Omental fat pad (tissue), 4 donors: ENCODE data around the gene CLDND1. TPM values are rescaled to one million over a fixed set of nuclear protein-coding genes. Genes with fewer than 3 reads are reported as not detected.

ENCODE experiments used
- ATAC-seq: fragments of 150-250 bp; one replicate; pipeline ENCODE4 v1.9.1; 2016; ENCODE audit warnings: mild to moderate bottlenecking, moderate library complexity; ENCODE audit not compliant: low FRiP score
- DNase-seq: peaks from one replicate; pipeline ENCODE4 v3.0.0-alpha.2; 2019; ENCODE audit warnings: low spot score
- total RNA-seq, 4 donors: library from RNA; depleted of rRNA; stranded (reverse); fragments of >200 nt; gene quantifications; one replicate each; pipeline ENCODE4 v1.1.0, GENCODE V29; 2016
- TF ChIP-seq, protein P1 (sequence below), 3 donors: fragments of 450-650 bp; IDR thresholded peaks; one replicate each; pipeline ENCODE4 v1.5.1; 2016 to 2017; ENCODE audit warnings: antibody characterized with exemption in 3 of 3, mild to moderate bottlenecking in 3 of 3, moderate library complexity in 2 of 3

The CLDND1 gene
- total RNA-seq = 100 to 1,000 TPM; 116 to 155 (median 139) TPM

DNA sequence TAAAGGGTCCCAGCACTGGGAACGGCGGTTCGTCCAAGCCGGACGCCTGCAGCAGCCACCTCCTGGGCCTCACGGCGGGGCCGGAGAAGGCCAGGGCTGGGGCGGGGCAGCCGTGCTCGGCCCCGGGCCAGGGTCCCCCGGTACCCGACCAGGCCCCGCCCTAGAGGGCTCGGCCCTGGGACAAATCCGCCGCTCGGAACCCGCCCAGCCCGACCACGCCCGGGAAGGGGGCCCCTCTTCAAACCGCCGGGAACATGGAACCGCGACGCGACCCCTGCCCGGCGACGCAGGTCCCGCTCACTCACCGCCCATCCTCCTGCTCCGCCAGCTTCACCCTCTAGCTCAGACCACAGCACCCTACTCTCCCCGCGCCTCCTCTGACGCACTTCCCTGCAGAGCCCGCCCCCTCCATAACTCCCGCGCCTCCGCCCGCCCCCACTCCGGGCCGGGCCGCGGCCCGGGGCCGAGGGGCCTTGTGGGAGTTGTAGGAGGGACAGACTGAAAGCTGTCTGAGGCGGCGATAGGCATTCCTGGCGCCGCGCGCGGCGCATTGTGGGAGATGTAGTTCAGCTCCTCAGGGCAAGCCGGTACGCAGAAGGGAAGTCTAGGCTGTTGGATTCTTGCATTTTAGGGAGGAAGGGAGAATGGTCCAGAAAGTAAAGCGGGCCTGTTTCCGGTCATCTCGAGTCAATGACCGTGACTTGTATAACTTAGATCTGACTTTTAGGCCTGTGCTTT lies at the start of gene CLDND1:
TSS of gene CLDND1 (minus strand) at position 359 of the 738 bp plus-strand sequence. CDS start 1,478 bp downstream, outside the sequence.
- TF ChIP-seq, protein P1, sequence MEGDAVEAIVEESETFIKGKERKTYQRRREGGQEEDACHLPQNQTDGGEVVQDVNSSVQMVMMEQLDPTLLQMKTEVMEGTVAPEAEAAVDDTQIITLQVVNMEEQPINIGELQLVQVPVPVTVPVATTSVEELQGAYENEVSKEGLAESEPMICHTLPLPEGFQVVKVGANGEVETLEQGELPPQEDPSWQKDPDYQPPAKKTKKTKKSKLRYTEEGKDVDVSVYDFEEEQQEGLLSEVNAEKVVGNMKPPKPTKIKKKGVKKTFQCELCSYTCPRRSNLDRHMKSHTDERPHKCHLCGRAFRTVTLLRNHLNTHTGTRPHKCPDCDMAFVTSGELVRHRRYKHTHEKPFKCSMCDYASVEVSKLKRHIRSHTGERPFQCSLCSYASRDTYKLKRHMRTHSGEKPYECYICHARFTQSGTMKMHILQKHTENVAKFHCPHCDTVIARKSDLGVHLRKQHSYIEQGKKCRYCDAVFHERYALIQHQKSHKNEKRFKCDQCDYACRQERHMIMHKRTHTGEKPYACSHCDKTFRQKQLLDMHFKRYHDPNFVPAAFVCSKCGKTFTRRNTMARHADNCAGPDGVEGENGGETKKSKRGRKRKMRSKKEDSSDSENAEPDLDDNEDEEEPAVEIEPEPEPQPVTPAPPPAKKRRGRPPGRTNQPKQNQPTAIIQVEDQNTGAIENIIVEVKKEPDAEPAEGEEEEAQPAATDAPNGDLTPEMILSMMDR (IDR thresholded peaks at IDR 0.05) = no peak
- DNase-seq (peak; percentile 83), ATAC-seq (peak; percentile 100)

- DNase-seq (no peak), ATAC-seq (no peak)
- TF ChIP-seq, protein P1 (IDR thresholded peaks at IDR 0.05) = no peak
Observed at GRCh38 chr3:98568402-98568801, 45.7 kb upstream of the CLDND1 start.

DNA sequence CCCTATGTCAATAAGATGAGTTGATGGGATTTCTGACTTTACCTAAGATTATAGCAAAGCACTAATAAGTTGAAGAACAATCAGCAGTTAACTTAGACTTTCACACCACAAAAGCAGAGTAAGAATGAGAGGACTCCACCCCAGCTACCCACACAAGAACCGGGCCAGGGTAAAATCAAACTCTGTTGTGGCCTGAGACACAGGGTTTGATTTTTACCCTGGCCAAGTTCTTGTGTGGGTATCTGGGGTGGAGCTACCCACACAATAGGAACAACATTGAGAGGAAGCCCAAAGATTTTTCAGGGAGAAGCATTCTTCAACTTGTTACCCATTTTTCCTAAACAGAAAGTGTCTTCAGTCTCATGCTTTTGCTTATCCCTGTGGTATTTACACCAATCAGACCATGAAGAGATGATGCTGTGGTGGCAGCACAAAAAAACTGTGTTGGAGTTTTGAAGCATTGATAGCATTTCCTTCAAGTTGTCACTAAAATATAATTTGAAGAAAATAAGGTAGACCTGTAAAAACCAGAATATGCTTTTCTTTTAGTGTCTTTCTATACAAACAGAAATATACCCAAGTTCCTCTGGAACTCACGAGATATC lies 45.1 kb upstream of the CLDND1 start:
- TF ChIP-seq, protein P1 (IDR thresholded peaks at IDR 0.05) = no peak
- ATAC-seq (no peak), DNase-seq (no peak)

DNA sequence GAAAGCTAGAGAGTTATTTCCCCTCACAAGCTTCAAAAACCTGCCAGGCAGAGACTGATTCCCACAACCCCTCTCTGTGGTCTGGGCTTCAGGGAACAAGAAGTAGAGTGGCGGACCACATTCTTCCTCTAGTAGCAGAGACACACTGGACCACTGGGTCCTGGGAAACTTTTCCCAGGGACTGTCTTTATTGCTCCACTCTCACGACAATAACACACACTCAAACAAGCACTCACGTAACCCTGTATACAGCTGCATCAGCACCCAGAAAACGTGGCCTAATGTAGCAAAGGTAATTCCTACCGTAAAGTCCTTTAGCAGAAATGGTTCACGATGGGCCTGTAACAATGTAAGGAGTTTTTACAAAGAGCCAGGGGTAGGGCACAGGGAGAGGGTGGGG lies 43.1 kb upstream of the CLDND1 start:
- DNase-seq (no peak), ATAC-seq (no peak)
- TF ChIP-seq, protein P1 (IDR thresholded peaks at IDR 0.05) = no peak

DNA sequence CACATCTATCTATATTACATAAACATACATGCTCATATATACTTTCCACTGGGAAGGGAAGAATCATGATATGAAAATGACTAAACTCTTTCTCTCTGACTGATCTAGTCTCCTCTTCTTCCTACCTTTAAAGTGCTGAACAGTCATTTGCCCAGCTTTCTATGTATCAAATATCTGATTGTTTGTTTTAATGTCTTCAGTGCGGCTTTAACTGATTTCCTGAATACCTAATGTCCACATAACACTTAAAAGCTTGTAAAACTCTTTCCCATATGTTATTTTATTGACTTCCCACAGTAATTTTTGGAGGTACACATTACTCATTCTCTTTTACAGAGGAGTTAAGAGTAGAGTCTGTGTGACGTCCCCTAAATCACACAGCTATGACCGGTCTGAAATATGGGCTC lies 42.5 kb upstream of the CLDND1 start:
- TF ChIP-seq, protein P1 (IDR thresholded peaks at IDR 0.05) = no peak
- ATAC-seq (no peak), DNase-seq (no peak)

GRCh38 chr3:98564282-98565005 lies 41.7 kb upstream of the CLDND1 start:
- ATAC-seq (no peak), DNase-seq (no peak)
- TF ChIP-seq, protein P1 (IDR thresholded peaks at IDR 0.05) = no peak
